GM19324 (cell line): ENCODE results near the gene PPP1R3G.

Source experiments
- ATAC-seq: cut with Tn5 transposase; IDR thresholded peaks from one replicate; pipeline ENCODE4 v1.9.1; 2021; ENCODE audit warnings: mild to moderate bottlenecking, moderate library complexity; ENCODE audit not compliant: unreplicated experiment, low FRiP score

The PPP1R3G gene

DNA sequence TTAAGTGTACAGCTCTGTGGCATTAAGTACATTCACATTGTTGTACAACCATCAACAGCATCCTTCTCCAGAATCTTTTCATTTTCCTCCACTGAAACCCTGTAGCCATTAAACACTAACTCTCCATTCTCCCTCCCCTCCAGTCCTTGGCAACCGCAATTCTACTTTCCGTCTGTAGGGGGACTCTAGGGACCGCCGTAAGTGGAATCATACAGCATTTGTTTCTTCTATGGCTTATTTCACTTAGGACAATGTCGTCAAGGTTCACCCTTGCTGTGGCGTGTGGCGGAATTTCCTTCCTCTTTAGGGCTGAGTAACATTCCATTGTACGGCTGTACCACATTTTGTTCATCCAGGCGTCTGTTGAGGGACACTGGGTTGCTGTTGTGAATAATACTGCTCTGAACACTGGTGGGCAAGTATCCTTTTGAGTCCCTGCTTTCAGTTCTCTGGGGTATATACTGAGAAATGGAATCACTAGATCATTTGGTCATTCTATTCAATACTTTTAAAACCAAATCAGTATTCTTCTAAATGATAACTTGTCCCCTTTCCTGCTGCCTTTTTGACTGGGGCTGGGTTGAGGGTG, 50.7 kb downstream of the PPP1R3G start:
- no peak for ATAC-seq

DNA sequence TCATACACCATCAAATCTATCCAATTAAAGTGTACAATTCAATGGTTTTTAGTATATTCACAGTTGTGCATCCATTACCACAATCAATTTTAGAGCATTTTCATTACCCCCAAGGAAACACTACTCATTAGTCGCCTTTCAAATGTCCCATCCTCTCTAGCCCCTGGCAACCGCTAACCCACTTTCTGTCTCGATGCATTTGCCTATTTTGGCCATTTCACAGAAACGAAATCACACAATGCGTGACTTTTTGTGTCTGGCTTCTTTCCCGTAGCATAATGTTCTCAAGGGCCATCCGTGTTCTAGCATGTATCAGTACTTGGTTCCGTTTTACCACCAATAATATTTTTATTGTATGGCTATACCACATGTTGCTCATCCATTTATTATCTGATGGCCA, 51.7 kb downstream of the PPP1R3G start:
- ATAC-seq = no peak
